GM18526 (cell line): ENCODE data around the gene PNISR.

Source experiments
- POLR2A ChIP-seq: IDR thresholded peaks from 3 replicates; pipeline ENCODE4 v1.6.1; 2011; ENCODE audit not compliant: insufficient read length; ENCODE audit errors: extremely low read depth

The PNISR gene

GRCh38 chr6:99424761-99425646 is at the start of gene PNISR:
TSS of gene PNISR (minus strand) at chr6:99425308. CDS start at chr6:99414659, 10,649 bp downstream.
- peak; percentile 54 for TF ChIP-seq POLR2A

- no peak for TF ChIP-seq POLR2A
These were observed 48.6 kb upstream of the PNISR start for GRCh38 chr6:99473730-99474129.

- no peak for TF ChIP-seq POLR2A
These were observed 46.5 kb upstream of the PNISR start for GRCh38 chr6:99471638-99472037.

GRCh38 chr6:99467509-99468106 is 42.5 kb upstream of the PNISR start:
- no peak for TF ChIP-seq POLR2A

- no peak for TF ChIP-seq POLR2A
These were observed 33.2 kb upstream of the PNISR start for GRCh38 chr6:99458319-99458718.

- TF ChIP-seq POLR2A, result no peak
These were observed 21.0 kb upstream of the PNISR start for GRCh38 chr6:99446076-99446475.

GRCh38 chr6:99434702-99435530 is 9.8 kb upstream of the PNISR start:
- TF ChIP-seq POLR2A, result no peak

- no peak for TF ChIP-seq POLR2A
These were observed 7.8 kb upstream of the PNISR start for GRCh38 chr6:99432877-99433276.

GRCh38 chr6:99431901-99432300 is 6.8 kb upstream of the PNISR start:
- TF ChIP-seq POLR2A, result no peak

- no peak for TF ChIP-seq POLR2A
These were observed 2.9 kb upstream of the PNISR start for GRCh38 chr6:99427988-99428387.

- TF ChIP-seq POLR2A, result no peak
These were observed 1.3 kb upstream of the PNISR start for GRCh38 chr6:99426451-99426757.

- peak; percentile 27 for TF ChIP-seq POLR2A
These were observed 741 bp upstream of the PNISR start for GRCh38 chr6:99425647-99426450.

GRCh38 chr6:99424022-99424421 is 1.1 kb downstream of the PNISR start:
- no peak for TF ChIP-seq POLR2A

GRCh38 chr6:99422912-99423311 is 2.2 kb downstream of the PNISR start:
- TF ChIP-seq POLR2A, result no peak
